ENCODE results near the gene NFATC1.

DNA sequence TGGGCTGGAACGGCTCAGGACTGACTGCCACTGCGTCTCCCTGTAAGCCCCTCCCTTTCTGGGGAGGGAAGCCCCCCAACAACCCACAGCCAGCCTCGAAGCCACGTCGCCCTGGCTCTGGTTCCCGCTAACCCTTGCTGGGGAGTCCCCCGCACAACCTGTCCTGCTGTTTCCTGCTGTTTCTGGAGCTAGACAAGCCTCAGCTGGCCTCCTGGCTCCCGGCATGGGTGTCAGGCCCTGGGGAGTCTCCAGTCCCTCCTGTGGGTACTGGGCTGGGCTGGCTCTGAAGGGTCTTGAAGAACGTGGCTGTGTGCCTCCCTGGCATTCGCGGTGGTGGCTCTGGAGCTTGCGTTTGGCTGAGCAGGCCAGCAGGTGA lies 20.9 kb downstream of the NFATC1 start:
- TF ChIP-seq EZH2 (IDR thresholded peaks at IDR 0.05; ENCODE audit: insufficient read depth, poor library complexity, severe bottlenecking) (no peak), EZH2phosphoT487 (IDR thresholded peaks at IDR 0.05; ENCODE audit: insufficient read depth, low read depth) (no peak)
